Parathyroid adenoma (tissue), 2 donors: Measurements from ENCODE around the gene UBL4B.

Experiments used
- H2AFZ ChIP-seq: fragments of 300-600 bp; sonication (generic); one replicate; pipeline ENCODE4 v1.7.0; 2017; ENCODE audit warnings: antibody characterized with exemption, mild to moderate bottlenecking
- H3K27ac ChIP-seq: fragments of 300-600 bp; sonication (generic); one replicate; pipeline ENCODE4 v1.7.0; 2017
- H3K27me3 ChIP-seq: fragments of 300-600 bp; sonication (generic); one replicate; pipeline ENCODE4 v1.7.0; 2017; ENCODE audit warnings: low read length; ENCODE audit not compliant: control insufficient read depth, insufficient read depth
- H3K36me3 ChIP-seq: fragments of 300-600 bp; sonication (generic); one replicate; pipeline ENCODE4 v1.7.0; 2017; ENCODE audit warnings: low read length; ENCODE audit not compliant: control insufficient read depth, insufficient read depth
- H3K4me1 ChIP-seq: fragments of 300-600 bp; sonication (generic); one replicate; pipeline ENCODE4 v1.7.0; 2017; ENCODE audit warnings: control low read depth
- H3K4me2 ChIP-seq: fragments of 300-600 bp; sonication (generic); one replicate; pipeline ENCODE4 v1.7.0; 2017; ENCODE audit warnings: low read length
- H3K4me3 ChIP-seq: fragments of 300-600 bp; sonication (generic); one replicate; pipeline ENCODE4 v1.7.0; 2017; ENCODE audit warnings: low read depth, low read length
- H3K79me2 ChIP-seq: fragments of 300-600 bp; sonication (generic); one replicate; pipeline ENCODE4 v1.7.0; 2017; ENCODE audit warnings: control low read depth
- H3K9ac ChIP-seq: fragments of 300-600 bp; sonication (generic); one replicate; pipeline ENCODE4 v1.7.0; 2017; ENCODE audit warnings: mild to moderate bottlenecking
- H3K9me3 ChIP-seq: fragments of 300-600 bp; sonication (generic); one replicate; pipeline ENCODE4 v1.7.0; 2017; ENCODE audit warnings: low read length; ENCODE audit not compliant: control insufficient read depth
- CTCF ChIP-seq: fragments of 300-600 bp; sonication (generic); IDR thresholded peaks from one replicate; pipeline ENCODE4 v1.7.0; 2017; ENCODE audit warnings: antibody characterized with exemption, mild to moderate bottlenecking
- donor health status: primary hyperparathyroidism.

UBL4B gene

DNA sequence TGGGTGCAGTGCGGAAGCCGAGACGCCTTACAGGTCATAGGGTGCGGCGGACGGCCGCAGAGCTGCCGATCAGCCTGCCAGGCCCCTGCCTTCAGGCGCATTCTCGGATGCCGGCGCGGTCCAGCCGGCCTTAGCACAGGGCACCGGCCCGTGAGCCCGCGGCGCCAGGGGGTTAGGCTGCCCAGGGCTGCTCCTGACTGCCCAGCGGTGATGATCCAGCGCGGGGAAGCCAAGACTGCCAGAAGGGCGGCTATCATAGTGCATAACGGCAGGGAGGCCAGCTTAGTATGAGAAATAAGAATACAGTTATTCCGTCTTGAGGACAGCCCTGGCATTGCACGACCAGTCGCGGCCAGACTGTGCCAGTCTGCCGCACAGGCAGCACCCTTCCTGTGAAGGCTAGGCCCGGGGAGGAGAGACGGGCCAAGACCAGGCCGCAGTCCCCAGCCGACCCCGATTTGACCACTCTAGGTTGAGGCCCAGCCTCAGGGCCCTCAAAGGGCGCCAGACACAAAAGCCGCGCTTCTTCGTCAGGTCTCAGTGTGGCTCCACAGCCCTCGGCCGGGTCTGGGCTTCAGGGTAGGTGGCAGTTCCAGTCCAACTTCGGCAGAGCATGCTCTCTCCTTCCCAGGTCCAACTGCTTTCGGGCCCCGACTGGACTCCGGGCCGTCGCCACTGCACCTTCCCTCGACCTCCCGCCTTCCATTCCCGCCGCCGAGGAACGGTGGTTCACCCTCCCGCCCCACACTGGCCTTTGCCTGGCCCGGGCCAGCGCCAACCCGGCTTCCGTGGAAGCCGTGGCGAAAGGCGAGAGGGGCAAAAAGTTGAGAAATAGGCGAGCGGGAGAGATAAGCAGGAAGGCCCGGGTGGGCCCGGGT, 42.6 kb upstream of the UBL4B start:
- no peak for TF ChIP-seq CTCF
- no peak overlapping the region for H3K4me2 ChIP-seq
- no peaks in the 10 kb centered on the region for H3K79me2 ChIP-seq
- no peaks in the 10 kb centered on the region for H3K36me3 ChIP-seq
- H3K4me3 ChIP-seq, result no peak overlapping the region
- no peaks in the 10 kb centered on the region for H3K27me3 ChIP-seq
- no peaks in the 10 kb centered on the region for H3K4me1 ChIP-seq
- no peak overlapping the region for H2AFZ ChIP-seq
- no peak overlapping the region for H3K9ac ChIP-seq
- no peaks in the 10 kb centered on the region for H3K9me3 ChIP-seq
- no peak overlapping the region for H3K27ac ChIP-seq

DNA sequence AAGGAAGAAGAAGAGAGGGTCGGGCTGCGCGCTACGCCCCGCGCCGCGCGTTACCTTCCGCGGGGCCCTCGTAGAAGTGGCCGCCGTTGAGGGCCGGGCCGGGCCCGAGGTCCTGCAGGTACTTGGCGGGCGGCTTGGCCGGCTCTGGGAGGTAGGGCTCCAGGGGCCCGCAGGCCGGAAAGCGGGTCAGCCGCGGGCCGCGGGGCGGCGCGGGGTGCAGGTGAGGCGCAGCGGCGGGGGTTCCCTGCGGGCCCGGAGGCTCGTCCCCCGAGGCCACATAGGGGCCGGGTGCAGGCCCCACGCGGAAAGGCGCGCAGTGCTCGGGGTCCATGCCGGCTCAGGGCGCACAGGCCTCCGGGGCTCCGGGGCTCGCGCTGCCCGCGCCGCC, 42.0 kb upstream of the UBL4B start:
- no peak for TF ChIP-seq CTCF
- Histone ChIP-seq H3K36me3 (no peaks in the 10 kb centered on the region), H3K9me3 (no peaks in the 10 kb centered on the region), H3K9ac (no peak overlapping the region), H3K4me1 (no peaks in the 10 kb centered on the region), H3K4me3 (no peak overlapping the region), H3K27me3 (no peaks in the 10 kb centered on the region), H2AFZ (no peak overlapping the region), H3K27ac (no peak overlapping the region), H3K4me2 (no peak overlapping the region), H3K79me2 (no peaks in the 10 kb centered on the region)

GRCh38 chr1:110070671-110071242, 41.5 kb upstream of the UBL4B start, which contains the start of gene ALX3:
Gene ALX3 (minus strand): TSS chr1:110070672. CDS start chr1:110070612, 60 bp downstream.
- H2AFZ ChIP-seq, result no peak within 1 kb of the TSS
- no peaks in the 10 kb centered on the region for H3K9me3 ChIP-seq
- H3K27me3 ChIP-seq, result no peaks in the 10 kb centered on the region
- no peak within 1 kb of the TSS for H3K4me3 ChIP-seq
- no peaks in the 10 kb centered on the region for H3K79me2 ChIP-seq
- no peak for TF ChIP-seq CTCF
- no peaks in the 10 kb centered on the region for H3K36me3 ChIP-seq
- no peak within 1 kb of the TSS for H3K27ac ChIP-seq
- no peak within 1 kb of the TSS for H3K9ac ChIP-seq
- H3K4me2 ChIP-seq, result no peak within 1 kb of the TSS
- H3K4me1 ChIP-seq, result no peaks in the 10 kb centered on the region

GRCh38 chr1:110074166-110074565, 38.1 kb upstream of the UBL4B start:
- H3K4me1 ChIP-seq, result no peaks in the 10 kb centered on the region
- no peaks in the 10 kb centered on the region for H3K27me3 ChIP-seq
- no peaks in the 10 kb centered on the region for H3K9me3 ChIP-seq
- H3K9ac ChIP-seq, result no peak overlapping the region
- no peaks in the 10 kb centered on the region for H3K36me3 ChIP-seq
- no peak overlapping the region for H3K27ac ChIP-seq
- no peak overlapping the region for H3K4me3 ChIP-seq
- H2AFZ ChIP-seq, result no peak overlapping the region
- H3K4me2 ChIP-seq, result no peak overlapping the region
- no peak for TF ChIP-seq CTCF
- no peaks in the 10 kb centered on the region for H3K79me2 ChIP-seq
